HG03135 (cell line): ENCODE measurements around the gene TSPOAP1.

ENCODE experiments used
- ATAC-seq: cut with Tn5 transposase; IDR thresholded peaks from one replicate; pipeline ENCODE4 v1.9.1; 2021; ENCODE audit warnings: mild to moderate bottlenecking, moderate library complexity; ENCODE audit not compliant: unreplicated experiment

Gene TSPOAP1

GRCh38 chr17:58340405-58340876 lies 11.8 kb upstream of the TSPOAP1 start:
- no peak for ATAC-seq

DNA sequence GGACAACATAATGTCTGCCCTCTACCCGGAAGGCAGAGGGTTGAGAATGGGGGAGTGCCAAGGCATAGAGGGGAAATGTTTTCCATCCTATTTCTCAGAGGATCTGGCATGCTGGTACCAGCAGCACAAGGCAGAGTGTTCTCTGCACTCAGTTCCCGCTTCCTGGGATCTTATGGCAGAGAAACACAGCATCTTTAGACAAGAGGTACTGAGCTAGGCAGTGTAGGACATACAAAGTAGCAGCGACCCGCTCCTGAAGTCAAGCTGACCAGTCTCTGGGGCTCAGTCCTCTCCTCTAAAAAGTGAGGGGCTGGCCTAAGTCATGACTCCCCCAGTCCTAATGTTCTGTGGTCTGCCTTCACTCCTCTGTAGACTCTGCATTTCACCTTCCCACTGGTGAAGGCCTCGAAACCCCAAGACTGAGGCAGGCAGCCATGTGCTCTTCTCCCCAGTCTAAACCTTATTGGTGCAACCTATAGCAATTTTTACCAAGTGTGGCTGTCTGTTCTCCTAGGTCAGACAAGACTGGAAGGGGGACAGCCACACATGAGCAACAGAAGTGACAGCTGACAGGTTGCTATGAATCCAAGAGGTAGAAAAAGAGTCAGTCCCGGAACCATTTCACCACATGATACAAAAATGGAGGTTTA lies 11.3 kb upstream of the TSPOAP1 start:
- ATAC-seq: no peak

DNA sequence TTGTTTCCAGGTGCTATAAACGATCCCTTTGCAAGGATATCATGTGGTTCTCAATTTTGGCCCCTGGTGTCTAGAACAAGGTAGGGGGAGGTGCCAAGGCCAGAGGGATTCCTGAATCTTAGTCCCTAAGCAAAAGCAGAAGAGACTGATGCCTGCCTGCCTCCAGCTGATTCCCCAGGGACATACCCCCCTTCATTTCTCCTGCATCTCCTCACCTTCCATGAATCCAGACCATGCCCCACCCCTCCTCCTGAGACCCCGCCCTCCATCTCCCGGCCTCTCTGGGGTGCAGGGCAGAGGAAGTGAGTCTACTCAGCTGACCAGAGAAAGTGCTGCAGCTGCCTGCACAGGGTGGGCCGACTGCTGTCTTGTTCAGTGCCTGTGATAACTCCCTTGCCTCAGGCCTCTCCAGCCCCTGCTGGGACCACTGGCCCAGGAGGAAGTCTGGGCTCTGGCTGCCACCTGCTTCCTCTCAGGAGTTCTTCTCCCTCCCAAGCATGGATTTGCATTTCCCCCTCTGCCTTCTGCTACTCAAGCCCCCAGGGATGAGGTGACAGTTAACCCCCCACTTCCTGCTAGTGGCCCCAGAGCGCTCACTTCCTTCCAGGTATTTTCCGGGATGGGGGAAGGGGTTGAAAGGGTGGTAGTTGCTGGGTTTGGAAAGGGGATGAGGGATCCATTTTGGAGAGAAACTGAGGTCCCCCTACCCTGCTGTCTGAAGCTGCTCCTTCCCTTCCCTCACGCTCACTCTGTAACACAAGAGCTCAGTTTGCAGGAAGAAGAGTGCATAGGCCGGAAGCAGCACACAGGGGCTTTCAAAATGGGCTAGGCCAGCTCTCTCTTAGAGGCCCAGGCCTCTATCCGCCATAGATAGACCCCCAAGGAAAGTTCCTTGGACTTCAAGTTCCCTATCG lies 10.5 kb upstream of the TSPOAP1 start:
- no peak for ATAC-seq

GRCh38 chr17:58338454-58338840 lies 9.9 kb upstream of the TSPOAP1 start:
- no peak for ATAC-seq

GRCh38 chr17:58337600-58338453 lies 9.2 kb upstream of the TSPOAP1 start:
- ATAC-seq: peak; percentile 59

DNA sequence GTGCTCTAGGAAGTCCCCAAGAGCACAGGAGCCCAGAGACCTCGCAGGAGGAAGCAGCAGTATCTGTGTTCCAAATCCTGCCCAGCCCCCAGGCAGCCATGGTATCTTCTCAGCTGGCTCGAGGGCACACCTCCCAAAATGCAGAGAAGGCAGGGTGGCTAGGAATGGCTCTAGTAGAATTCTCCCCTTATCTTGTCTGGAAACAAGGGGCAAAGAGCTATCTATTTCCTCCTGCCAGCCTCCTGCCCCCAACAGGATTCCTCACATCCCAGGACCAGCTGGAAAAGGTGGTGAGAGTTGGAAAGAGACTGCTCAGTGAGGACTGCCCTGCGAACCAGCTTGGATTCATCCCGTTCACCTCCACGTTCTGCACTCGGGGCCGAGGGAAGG lies 8.6 kb upstream of the TSPOAP1 start:
- no peak for ATAC-seq

DNA sequence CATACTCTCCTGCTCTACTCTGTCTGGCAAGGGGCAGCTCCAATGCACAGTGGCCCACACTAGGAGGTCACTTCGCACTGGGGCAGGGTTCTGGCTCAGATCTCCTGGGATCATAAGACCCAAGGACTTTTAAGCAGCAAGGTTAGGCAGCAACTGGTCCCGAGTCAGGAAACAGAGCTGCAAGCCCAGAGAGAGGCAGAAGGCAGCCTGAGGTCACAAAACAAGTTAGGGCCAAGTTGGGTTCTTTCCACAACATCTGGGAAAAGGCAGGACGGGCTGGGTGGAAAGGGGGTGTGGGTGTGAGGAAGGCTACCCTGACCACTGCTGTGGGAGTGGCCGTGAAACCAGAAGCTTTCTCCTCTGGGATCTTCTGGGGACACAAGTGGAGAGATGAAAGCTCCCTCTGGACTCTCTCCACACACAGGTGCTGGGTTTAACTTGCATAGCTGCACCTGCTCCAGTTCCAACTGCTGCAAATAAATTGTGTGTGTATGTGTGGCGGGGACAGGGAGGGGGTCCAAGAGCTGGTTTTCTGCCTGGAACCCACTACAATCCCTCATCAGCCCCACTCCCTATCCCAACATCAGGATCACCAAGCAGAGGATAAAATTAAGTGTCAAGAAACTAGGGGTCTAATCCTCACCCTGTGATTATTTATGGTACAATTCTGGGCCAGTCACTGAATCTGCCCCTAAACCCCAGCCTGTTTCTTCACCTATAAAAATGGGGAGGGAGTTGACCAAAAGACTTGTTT lies 8.0 kb upstream of the TSPOAP1 start:
- no peak for ATAC-seq

- no peak for ATAC-seq
Observed at GRCh38 chr17:58335779-58336455, 7.3 kb upstream of the TSPOAP1 start.

DNA sequence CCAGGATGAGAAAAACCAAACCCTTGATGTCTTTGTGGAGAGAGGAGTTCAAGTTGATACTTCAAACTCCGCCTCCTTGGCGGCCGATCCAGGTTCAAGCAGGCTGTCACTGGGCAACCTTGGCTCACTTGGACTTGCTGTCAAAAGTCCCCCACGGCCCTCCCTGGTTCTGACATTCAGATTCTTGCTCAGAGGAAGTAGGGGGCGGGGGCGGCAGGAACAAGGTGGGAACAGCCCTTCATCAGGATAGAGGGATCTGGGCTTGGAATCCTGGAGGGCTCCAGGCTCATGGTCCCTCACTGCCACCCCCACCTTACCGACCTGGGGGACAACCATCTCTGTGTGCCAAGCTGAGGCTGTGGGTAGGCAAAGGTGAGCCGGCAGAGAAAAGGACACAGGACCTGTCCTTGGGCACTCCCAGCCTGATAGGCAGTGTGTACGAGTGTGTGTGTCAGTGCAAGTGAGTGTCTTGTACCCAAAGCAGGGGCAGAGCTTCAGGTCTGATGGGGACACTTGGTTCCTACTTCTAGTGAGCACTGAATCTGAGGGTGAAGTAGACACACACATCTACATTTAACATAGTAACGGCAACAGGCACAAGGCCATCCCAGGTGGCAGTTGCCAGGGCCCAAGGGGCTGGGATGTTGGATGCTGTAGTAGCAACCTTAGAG lies 6.6 kb upstream of the TSPOAP1 start:
- ATAC-seq: no peak

DNA sequence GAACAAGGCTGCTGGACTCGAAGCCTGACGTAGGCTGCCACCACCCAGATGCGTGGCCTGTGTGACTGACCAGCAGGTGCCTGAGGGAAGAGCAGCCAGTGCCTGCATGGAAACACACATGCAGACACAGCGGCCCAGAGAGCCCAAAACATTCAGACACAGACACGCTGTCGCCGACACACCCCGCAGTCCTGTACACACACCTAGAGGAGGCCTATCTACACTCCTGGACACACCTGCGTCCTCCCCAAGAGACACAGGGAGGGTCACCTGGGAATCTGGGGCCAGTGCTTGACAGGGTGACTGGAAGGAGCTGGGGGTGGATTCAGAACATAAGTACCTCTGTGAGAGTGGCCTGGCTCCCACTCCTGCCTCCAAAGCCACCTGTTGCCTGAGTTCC lies 6.1 kb upstream of the TSPOAP1 start:
- ATAC-seq: no peak

GRCh38 chr17:58334256-58334655 lies 5.7 kb upstream of the TSPOAP1 start:
- no peak for ATAC-seq

- no peak for ATAC-seq
Observed at GRCh38 chr17:58333736-58334207, 5.2 kb upstream of the TSPOAP1 start.

- ATAC-seq: no peak
Observed at GRCh38 chr17:58332778-58333735, 4.5 kb upstream of the TSPOAP1 start.

GRCh38 chr17:58331815-58332777 lies 3.5 kb upstream of the TSPOAP1 start:
- ATAC-seq: peak; percentile 22

DNA sequence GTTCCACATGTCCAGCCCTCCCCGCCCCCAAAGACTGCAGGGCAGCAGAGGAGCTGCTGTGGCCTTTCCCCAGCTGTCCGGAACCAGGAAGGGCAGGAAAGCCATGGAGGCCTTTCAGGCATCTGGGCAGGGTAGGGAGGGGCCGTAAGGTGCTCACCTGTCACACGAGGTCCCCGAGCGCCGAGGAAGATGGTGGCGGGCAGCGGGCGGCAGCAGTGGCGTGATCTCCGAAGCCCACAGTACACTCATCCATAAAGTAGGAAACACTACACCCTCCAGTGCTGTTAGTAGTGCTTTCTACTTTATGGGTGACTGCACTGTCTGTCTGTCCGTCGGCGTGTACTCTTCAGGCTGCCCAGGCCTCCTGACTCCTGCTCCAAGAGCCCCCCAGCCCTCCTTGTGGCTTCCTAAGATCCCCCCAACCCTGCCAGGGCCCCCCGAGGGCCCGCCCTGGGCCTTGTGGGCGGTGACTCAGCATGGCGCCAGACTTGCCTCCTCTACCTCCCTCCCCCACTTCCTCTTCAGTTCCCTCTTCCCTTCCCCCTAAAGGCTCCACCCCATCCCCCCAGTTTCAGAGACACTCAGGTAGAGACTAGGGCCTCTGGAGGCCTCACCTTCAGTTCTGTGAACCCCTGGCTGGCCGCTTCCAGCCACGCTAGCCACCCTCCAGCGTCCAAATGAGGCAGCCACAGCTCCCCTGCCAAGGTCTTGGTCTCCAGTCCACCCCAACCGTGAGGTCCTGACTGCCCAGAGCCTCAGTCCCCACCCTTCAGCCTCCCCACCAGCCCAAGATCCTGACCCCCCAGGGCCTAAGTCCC lies 2.6 kb upstream of the TSPOAP1 start:
- ATAC-seq: no peak

DNA sequence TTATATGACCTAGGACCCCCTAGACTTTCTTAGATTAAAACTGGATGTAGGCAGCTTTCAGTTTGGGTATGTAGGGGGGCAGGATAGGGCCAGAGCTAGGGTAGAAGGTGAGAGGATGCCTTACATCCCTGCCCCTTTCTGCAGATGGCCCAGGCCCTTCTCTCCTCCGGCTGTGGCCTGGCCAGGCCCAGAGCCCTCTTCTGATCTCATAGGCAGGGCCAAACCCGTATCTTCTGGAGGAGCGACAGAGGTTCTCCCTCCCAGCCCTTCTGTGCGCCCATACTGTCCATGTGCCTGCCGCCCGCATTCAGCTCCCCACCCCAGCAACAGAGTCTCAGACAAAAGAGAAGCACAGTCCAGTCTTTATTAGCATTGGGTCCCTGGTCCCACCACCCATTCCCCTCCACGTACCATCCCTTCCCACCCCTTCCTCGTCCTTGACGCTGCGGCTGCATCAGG lies 2.0 kb upstream of the TSPOAP1 start:
- ATAC-seq: no peak
